HepG2 (cell line): Measurements from ENCODE around the gene PHRF1. TPM values are rescaled to one million over a fixed set of nuclear protein-coding genes. Genes with fewer than 3 reads are reported as not detected.

Experiments used
- KDM5B ChIP-seq: sonication (generic); formaldehyde crosslinking; IDR thresholded peaks from 2 replicates; pipeline ENCODE4 v1.4.0; 2020; ENCODE audit warnings: missing genetic modification reagents, mild to moderate bottlenecking, borderline replicate concordance
- PHF20 ChIP-seq: sonication (generic); formaldehyde crosslinking; IDR thresholded peaks from 2 replicates; pipeline ENCODE4 v1.5.0; 2020; ENCODE audit warnings: mild to moderate bottlenecking, missing genetic modification reagents
- RARG ChIP-seq: sonication (generic); formaldehyde crosslinking; IDR thresholded peaks from 2 replicates; pipeline ENCODE4 v1.4.0; 2020; ENCODE audit warnings: low read depth, mild to moderate bottlenecking, missing genetic modification reagents
- SAP130 ChIP-seq: IDR thresholded peaks from 2 replicates; pipeline ENCODE4 v1.6.1; 2016; ENCODE audit warnings: low read depth
- SIN3A ChIP-seq: IDR thresholded peaks from 2 replicates; pipeline ENCODE4 v1.6.1; 2011; ENCODE audit warnings: low read depth, mild to moderate bottlenecking, control low read depth, low read length, borderline replicate concordance
- ZBTB38 ChIP-seq: sonication (generic); formaldehyde crosslinking; IDR thresholded peaks from 2 replicates; pipeline ENCODE4 v1.5.1; 2020; ENCODE audit warnings: mild to moderate bottlenecking, missing genetic modification reagents
- ZBTB42 ChIP-seq: sonication (generic); formaldehyde crosslinking; IDR thresholded peaks from 2 replicates; pipeline ENCODE4 v1.5.0; 2020; ENCODE audit warnings: mild to moderate bottlenecking, missing genetic modification reagents
- ZNF207 ChIP-seq: fragments of 450-650 bp; IDR thresholded peaks from 2 replicates; pipeline ENCODE4 v1.6.1; 2016; ENCODE audit warnings: antibody characterized with exemption, borderline replicate concordance
- ZNF33A ChIP-seq: sonication (generic); formaldehyde crosslinking; IDR thresholded peaks from 2 replicates; pipeline ENCODE4 v1.5.1; 2020; ENCODE audit warnings: missing genetic modification reagents, mild to moderate bottlenecking, moderate library complexity, borderline replicate concordance
- ZNF776 ChIP-seq: sonication (generic); formaldehyde crosslinking; IDR thresholded peaks from 2 replicates; pipeline ENCODE4 v1.4.0; 2020; ENCODE audit warnings: mild to moderate bottlenecking, missing genetic modification reagents
- ZNF891 ChIP-seq: sonication (generic); formaldehyde crosslinking; IDR thresholded peaks from 2 replicates; pipeline ENCODE4 v1.5.0; 2020; ENCODE audit warnings: mild to moderate bottlenecking, missing genetic modification reagents
- polyA plus RNA-seq, 8 experiments: library from polyadenylated mRNA; depleted of rRNA in 3 of 8; stranded (reverse) in 7 of 8; unstranded in 1 of 8; fragments of >200 nt; fragmentation: Illumina TruSeq in 4 of 8; extraction: Trizol in 4 of 8; gene quantifications; 2 replicates each; pipeline versions ENCODE4 v1.2.1 to v1.2.3, GENCODE V29; 2011 to 2016; ENCODE audit warnings: low read depth in 4 of 8, missing spikeins in 1 of 8, mixed read lengths in 1 of 8; ENCODE audit not compliant: insufficient read depth in 1 of 8
- total RNA-seq, 5 experiments: library from RNA; depleted of rRNA; stranded (reverse); fragments of >200 nt; fragmentation: Illumina TruSeq; extraction: Trizol; gene quantifications; 2 replicates each; pipeline ENCODE4 v1.2.3, GENCODE V29; 2016; ENCODE audit warnings: low read depth in 1 of 5
- TF ChIP-seq, protein P1 (sequence below): sonication (generic); formaldehyde crosslinking; conservative IDR thresholded peaks from 2 replicates; pipeline ENCODE4 v1.8.1; 2023; ENCODE audit warnings: missing genetic modification reagents
- TF ChIP-seq, protein P2 (sequence below), 2 experiments: fragments of 450-650 bp in 1 of 2; sonication (generic) in 1 of 2; formaldehyde crosslinking in 1 of 2; IDR thresholded peaks; 2 replicates each; pipeline versions ENCODE4 v1.6.1 to v1.8.0; 2016 to 2022; ENCODE audit warnings: antibody characterized with exemption in 1 of 2, mild to moderate bottlenecking in 1 of 2, missing genetic modification reagents in 1 of 2
- TF ChIP-seq, protein P3 (sequence below): sonication (generic); formaldehyde crosslinking; IDR thresholded peaks from 2 replicates; pipeline ENCODE4 v1.8.0; 2023; ENCODE audit warnings: mild to moderate bottlenecking, missing genetic modification reagents

The PHRF1 gene
- total and polyA plus RNA-seq, 2 of the 13 experiments (the other 11 are each of a cell fraction or from before 2014, with no cell fraction given) = 8.2 to 16.7 TPM

DNA sequence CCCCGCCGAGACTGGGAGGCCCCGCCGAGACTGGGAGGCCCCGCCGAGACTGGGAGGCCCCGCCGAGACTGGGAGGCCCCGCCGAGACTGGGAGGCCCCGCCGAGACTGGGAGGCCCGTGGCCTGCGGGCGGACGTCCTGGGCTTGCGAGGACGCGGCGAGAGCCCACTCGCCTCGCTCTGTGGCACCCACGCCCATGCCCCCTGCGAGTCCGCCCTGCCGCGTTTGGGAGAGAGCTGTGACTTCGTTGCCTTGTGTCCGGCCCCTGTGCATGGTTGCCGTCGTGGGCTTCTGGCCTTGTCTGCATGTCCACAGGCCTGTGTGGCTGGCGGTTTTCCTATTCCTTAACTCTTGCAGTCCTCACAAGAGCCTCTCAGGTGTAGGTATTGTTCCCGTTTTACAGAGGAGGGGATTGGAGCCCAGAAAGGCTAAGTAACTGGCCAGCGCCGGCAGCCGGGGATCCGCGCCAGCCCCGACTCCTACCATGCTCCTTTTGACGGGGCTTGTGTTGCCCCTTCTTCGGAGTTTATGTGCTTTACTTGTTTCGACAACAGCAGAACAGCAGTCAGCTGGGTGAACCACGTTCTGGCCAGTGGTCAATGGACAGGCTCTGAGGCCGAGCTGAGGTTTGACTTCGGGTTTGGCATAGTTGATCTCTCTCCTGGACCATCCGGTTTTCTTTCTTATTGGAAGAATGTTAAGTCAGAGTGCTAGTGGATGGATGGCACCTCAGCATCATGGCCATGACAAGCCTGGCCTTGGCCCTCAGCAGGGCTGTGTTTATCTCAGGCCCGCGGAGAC, 741 bp downstream of the PHRF1 start (continued):
- TF ChIP-seq, protein P1, sequence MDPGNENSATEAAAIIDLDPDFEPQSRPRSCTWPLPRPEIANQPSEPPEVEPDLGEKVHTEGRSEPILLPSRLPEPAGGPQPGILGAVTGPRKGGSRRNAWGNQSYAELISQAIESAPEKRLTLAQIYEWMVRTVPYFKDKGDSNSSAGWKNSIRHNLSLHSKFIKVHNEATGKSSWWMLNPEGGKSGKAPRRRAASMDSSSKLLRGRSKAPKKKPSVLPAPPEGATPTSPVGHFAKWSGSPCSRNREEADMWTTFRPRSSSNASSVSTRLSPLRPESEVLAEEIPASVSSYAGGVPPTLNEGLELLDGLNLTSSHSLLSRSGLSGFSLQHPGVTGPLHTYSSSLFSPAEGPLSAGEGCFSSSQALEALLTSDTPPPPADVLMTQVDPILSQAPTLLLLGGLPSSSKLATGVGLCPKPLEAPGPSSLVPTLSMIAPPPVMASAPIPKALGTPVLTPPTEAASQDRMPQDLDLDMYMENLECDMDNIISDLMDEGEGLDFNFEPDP (CRISPR knock-in tag) = 0 out of 2 replicates have a peak, but pooled peaks have one; percentile 66
- TF ChIP-seq SIN3A (0 out of 2 replicates have a peak, but pooled peaks have one; percentile 29), RARG (CRISPR knock-in tag) (no peak), ZBTB42 (CRISPR knock-in tag) (0 out of 2 replicates have a peak, but pooled peaks have one; percentile 24), PHF20 (0 out of 2 replicates have a peak, but pooled peaks have one; percentile 5), SAP130 (CRISPR knock-in tag) (peak; percentile 59), KDM5B (peak; percentile 12; the same call in 1 of the 2 replicates), ZNF33A (no peak), ZBTB38 (CRISPR knock-in tag) (no peak), ZNF776 (CRISPR knock-in tag) (peak; percentile 16; the same call in 1 of the 2 replicates), ZNF207 (no peak), ZNF891 (CRISPR knock-in tag) (peak; percentile 51; the same call in 1 of the 2 replicates)
- TF ChIP-seq, protein P2, sequence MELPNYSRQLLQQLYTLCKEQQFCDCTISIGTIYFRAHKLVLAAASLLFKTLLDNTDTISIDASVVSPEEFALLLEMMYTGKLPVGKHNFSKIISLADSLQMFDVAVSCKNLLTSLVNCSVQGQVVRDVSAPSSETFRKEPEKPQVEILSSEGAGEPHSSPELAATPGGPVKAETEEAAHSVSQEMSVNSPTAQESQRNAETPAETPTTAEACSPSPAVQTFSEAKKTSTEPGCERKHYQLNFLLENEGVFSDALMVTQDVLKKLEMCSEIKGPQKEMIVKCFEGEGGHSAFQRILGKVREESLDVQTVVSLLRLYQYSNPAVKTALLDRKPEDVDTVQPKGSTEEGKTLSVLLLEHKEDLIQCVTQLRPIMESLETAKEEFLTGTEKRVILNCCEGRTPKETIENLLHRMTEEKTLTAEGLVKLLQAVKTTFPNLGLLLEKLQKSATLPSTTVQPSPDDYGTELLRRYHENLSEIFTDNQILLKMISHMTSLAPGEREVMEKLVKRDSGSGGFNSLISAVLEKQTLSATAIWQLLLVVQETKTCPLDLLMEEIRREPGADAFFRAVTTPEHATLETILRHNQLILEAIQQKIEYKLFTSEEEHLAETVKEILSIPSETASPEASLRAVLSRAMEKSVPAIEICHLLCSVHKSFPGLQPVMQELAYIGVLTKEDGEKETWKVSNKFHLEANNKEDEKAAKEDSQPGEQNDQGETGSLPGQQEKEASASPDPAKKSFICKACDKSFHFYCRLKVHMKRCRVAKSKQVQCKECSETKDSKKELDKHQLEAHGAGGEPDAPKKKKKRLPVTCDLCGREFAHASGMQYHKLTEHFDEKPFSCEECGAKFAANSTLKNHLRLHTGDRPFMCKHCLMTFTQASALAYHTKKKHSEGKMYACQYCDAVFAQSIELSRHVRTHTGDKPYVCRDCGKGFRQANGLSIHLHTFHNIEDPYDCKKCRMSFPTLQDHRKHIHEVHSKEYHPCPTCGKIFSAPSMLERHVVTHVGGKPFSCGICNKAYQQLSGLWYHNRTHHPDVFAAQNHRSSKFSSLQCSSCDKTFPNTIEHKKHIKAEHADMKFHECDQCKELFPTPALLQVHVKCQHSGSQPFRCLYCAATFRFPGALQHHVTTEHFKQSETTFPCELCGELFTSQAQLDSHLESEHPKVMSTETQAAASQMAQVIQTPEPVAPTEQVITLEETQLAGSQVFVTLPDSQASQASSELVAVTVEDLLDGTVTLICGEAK (IDR thresholded peaks at IDR 0.05) = no peak
- TF ChIP-seq, protein P2 (CRISPR knock-in tag; IDR thresholded peaks at IDR 0.05) = peak; percentile 43; the same call in 1 of the 2 replicates
- TF ChIP-seq, protein P3, sequence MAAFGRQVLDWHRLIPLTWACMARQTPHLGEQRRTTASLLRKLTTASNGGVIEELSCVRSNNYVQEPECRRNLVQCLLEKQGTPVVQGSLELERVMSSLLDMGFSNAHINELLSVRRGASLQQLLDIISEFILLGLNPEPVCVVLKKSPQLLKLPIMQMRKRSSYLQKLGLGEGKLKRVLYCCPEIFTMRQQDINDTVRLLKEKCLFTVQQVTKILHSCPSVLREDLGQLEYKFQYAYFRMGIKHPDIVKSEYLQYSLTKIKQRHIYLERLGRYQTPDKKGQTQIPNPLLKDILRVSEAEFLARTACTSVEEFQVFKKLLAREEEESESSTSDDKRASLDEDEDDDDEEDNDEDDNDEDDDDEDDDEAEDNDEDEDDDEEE (CRISPR knock-in tag) = 0 out of 2 replicates have a peak, but pooled peaks have one; percentile 40
